Stomach (tissue), 9 donors: ENCODE data around the gene FOXP2. TPM values are rescaled to one million over a fixed set of nuclear protein-coding genes. Genes with fewer than 3 reads are reported as not detected.

Experiments used
- DNase-seq, 2 donors: peaks; one replicate each; pipeline versions ENCODE4 v3.0.0 to v3.0.0-alpha.2; 2013 to 2019
- H3K27ac ChIP-seq, 5 donors: fragments of 200-600 bp in 4 of 5; sonication (generic) in 4 of 5; one replicate each; pipeline ENCODE4 v1.5.1; 2013 to 2019; ENCODE audit warnings: mild to moderate bottlenecking in 1 of 5, moderate library complexity in 1 of 5
- H3K27me3 ChIP-seq, 3 donors: fragments of 200-600 bp; sonication (generic); one replicate each; pipeline ENCODE4 v1.5.1; 2017 to 2019; ENCODE audit warnings: mixed run types in 1 of 3
- H3K36me3 ChIP-seq, 4 donors: fragments of 200-600 bp; sonication (generic); 1 replicate in 3 of 4; 2 replicates in 1 of 4; pipeline ENCODE4 v1.5.1; 2016 to 2019
- H3K4me1 ChIP-seq, 4 donors: fragments of 200-600 bp; sonication (generic); one replicate each; pipeline ENCODE4 v1.5.1; 2016 to 2019
- H3K4me3 ChIP-seq, 4 donors: fragments of 200-600 bp; sonication (generic) in 3 of 4; one replicate each; pipeline ENCODE4 v1.5.1; 2016 to 2019; ENCODE audit warnings: mild to moderate bottlenecking in 1 of 4
- H3K9me3 ChIP-seq, 4 donors: fragments of 200-600 bp; sonication (generic); one replicate each; pipeline ENCODE4 v1.5.1; 2016 to 2019
- CTCF ChIP-seq, 7 experiments: fragments of 450-650 bp in 4 of 7; fragments of 200-600 bp in 3 of 7; sonication (generic) in 3 of 7; IDR thresholded peaks; one replicate each; pipeline ENCODE4 v1.5.1; 2016 to 2019; ENCODE audit warnings: antibody characterized with exemption in 7 of 7, control low read depth in 2 of 7, mild to moderate bottlenecking in 1 of 7
- EP300 ChIP-seq: sonication (generic); formaldehyde crosslinking; IDR thresholded peaks from one replicate; pipeline ENCODE4 v1.6.1; 2017; ENCODE audit warnings: antibody characterized with exemption
- POLR2A ChIP-seq, 4 donors: fragments of 450-650 bp; IDR thresholded peaks; one replicate each; pipeline ENCODE4 v1.6.1; 2016; ENCODE audit warnings: antibody characterized with exemption in 4 of 4, control low read depth in 2 of 4, mild to moderate bottlenecking in 1 of 4, moderate library complexity in 1 of 4
- POLR2AphosphoS5 ChIP-seq, 3 donors: sonication (generic); formaldehyde crosslinking; IDR thresholded peaks; one replicate each; pipeline ENCODE4 v1.6.1; 2016; ENCODE audit warnings: antibody characterized with exemption in 3 of 3
- WGBS, 5 donors: extraction: QIAGEN DNeasy Blood & Tissue Kit in 3 of 5; methylation state at CpG; one replicate each; pipeline versions ENCODE4 v1.1.5 to v1.1.7; 2013 to 2018; 5-methylcytosine and 5-hydroxymethylcytosine counted together
- intact Hi-C: fragments of 100-400 bp; cut with DNase I; formaldehyde crosslinking; loops from one replicate; pipeline ENCODE4 v1.15.1; 2023; ENCODE audit warnings: low total_unique reads
- polyA plus RNA-seq, 3 donors: library from polyadenylated mRNA; stranded (reverse); fragments of 200-250 nt; gene quantifications; one replicate each; pipeline ENCODE4 v1.2.3, GENCODE V29; 2013
- total RNA-seq, 5 donors: library from RNA; depleted of rRNA; stranded (reverse); fragments of >200 nt; gene quantifications; one replicate each; pipeline versions ENCODE4 v1.1.0 to v1.2.3, GENCODE V29; 2014 to 2016
- donor health status: healthy with polysubstance abuse.
- donor health status: Bipolar disorder and iron deficiency.
- donor health status: healthy.

Gene FOXP2
- total and polyA plus RNA-seq, 8 donors: 0.92 to 51.6 (median 7.1) TPM

DNA sequence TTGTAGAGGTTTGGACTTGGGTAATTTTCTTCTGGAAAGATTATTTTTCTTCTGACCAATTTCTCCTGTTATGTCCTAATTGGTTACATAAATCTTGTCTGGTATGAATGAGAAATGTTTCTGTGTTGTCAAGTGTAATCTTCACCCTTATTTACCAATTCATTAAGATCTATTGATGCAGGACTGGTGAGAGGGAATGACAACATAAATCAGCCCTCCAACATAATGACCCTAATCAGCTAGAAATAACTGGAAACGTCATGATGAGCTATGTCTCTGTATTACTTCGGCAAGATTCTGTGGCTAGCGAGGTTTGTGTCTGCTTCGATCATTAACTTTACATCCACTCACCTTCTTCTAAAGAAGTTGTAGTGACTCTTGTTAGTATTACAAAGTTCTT, 3.5 kb downstream of the FOXP2 start:
- H3K27me3 ChIP-seq: no peaks in the 10 kb centered on the region
- peak in 1 of 2 donors; percentile 30 for DNase-seq
- H3K9me3 ChIP-seq: no peaks in the 10 kb centered on the region
- peaks cover 0 to 38% (median 16%) of the 10 kb centered on the region in 4 donors for H3K4me1 ChIP-seq
- no peaks in the 10 kb centered on the region for H3K36me3 ChIP-seq
- WGBS, 5 donors: 61 to 73% (median 66%) methylated on average over 4 of the region's 4 CpGs
- no peak for TF ChIP-seq CTCF (IDR thresholded peaks at IDR 0.05)
- peak overlapping the region in 2 of 4 donors; percentile 4 to 8 for H3K4me3 ChIP-seq
- peak overlapping the region in 4 of 5 donors; percentile 5 to 57 (median 42) for H3K27ac ChIP-seq
- intact Hi-C loops: no loop called here

- no peak for TF ChIP-seq CTCF (IDR thresholded peaks at IDR 0.05)
- no peak for TF ChIP-seq POLR2AphosphoS5 (IDR thresholded peaks at IDR 0.05)
- no peak for TF ChIP-seq POLR2A (IDR thresholded peaks at IDR 0.05)
- no peak for TF ChIP-seq EP300
- Histone ChIP-seq H3K27ac (peak overlapping the region in 2 of 5 donors; percentile 18 to 62), H3K4me1 (peaks cover 0 to 27% (median 13%) of the 10 kb centered on the region in 4 donors), H3K36me3 (no peaks in the 10 kb centered on the region), H3K4me3 (peak overlapping the region in 2 of 4 donors; percentile 9 to 12), H3K27me3 (no peaks in the 10 kb centered on the region), H3K9me3 (no peaks in the 10 kb centered on the region)
- 62 to 82% (median 76%) methylated on average over 8 of the region's 8 CpGs for WGBS, 5 donors
- intact Hi-C loops: no loop called here
- peak in 1 of 2 donors; percentile 20 for DNase-seq
Observed at GRCh38 chr7:114419441-114420272, 5.0 kb downstream of the FOXP2 start.

GRCh38 chr7:114422507-114423501, 8.2 kb downstream of the FOXP2 start:
- H3K4me1 ChIP-seq: peaks cover 0 to 17% (median 0%) of the 10 kb centered on the region in 4 donors
- TF ChIP-seq POLR2A (IDR thresholded peaks at IDR 0.05): no peak
- peak in 2 of 7 experiments; percentile 9 to 13 for TF ChIP-seq CTCF (IDR thresholded peaks at IDR 0.05)
- H3K27ac ChIP-seq: no peak overlapping the region
- H3K9me3 ChIP-seq: no peaks in the 10 kb centered on the region
- DNase-seq: peak in 1 of 2 donors; percentile 45
- no peaks in the 10 kb centered on the region for H3K27me3 ChIP-seq
- intact Hi-C loops: no loop called here
- H3K36me3 ChIP-seq: no peaks in the 10 kb centered on the region
- WGBS, 5 donors: 68 to 80% (median 68%) methylated on average over 7 of the region's 7 CpGs
- H3K4me3 ChIP-seq: no peak overlapping the region

GRCh38 chr7:114426382-114426781, 11.8 kb downstream of the FOXP2 start:
- H3K27ac ChIP-seq: no peak overlapping the region
- H3K4me1 ChIP-seq: peaks cover 0 to 12% (median 0%) of the 10 kb centered on the region in 4 donors
- no peaks in the 10 kb centered on the region for H3K9me3 ChIP-seq
- no peak overlapping the region for H3K4me3 ChIP-seq
- intact Hi-C loops: no loop called here
- 61 to 83% (median 75%) methylated on average over 2 of the region's 2 CpGs for WGBS, 5 donors
- TF ChIP-seq CTCF (IDR thresholded peaks at IDR 0.05) (no peak), POLR2AphosphoS5 (IDR thresholded peaks at IDR 0.05) (no peak), POLR2A (IDR thresholded peaks at IDR 0.05) (no peak), EP300 (no peak)
- DNase-seq: no peak
- H3K27me3 ChIP-seq: no peaks in the 10 kb centered on the region
- no peaks in the 10 kb centered on the region for H3K36me3 ChIP-seq
